ENCODE data around the gene PIP4K2C.

Gene PIP4K2C

DNA sequence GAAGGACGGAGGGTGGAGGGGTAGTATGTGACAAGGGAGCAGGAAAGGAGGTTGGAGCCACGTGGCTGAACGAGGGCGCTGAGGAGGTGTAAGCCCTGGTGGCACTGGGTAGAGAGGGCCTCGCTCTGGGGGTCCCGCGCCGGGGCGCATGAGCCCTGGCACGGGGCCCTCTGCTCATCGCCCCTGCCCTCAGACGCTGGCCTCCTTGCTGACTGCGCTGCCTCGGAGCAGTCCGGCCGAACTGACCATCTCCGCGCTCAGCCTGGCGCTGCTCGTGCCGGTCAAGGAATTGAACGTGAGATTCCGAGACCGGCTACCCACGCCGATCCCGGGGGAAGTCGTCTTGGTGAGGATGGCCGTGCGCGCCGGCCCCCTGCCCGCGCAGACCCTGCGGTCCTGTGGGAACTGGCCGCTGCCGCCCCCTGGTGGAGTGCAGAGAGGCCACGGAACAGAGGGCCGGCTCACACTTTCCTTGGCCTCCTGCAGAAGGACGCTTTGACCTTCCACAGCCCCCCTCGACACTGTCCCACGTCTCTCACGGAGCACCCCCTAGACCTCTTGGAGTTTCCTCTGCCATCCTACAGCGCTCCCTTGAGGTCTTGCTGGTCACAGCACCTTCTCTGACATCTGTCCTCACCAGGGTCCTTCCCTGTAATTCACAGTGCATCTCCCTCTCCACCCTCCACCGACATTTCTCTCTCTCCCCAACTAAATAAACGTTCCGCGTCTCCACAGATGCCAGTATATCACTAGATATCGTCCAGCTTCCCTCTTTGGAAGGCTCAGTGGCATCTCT lies 30.7 kb downstream of the PIP4K2C start:
- no peak for DNase-seq (ENCODE audit: low read depth in 2 of 2)

DNA sequence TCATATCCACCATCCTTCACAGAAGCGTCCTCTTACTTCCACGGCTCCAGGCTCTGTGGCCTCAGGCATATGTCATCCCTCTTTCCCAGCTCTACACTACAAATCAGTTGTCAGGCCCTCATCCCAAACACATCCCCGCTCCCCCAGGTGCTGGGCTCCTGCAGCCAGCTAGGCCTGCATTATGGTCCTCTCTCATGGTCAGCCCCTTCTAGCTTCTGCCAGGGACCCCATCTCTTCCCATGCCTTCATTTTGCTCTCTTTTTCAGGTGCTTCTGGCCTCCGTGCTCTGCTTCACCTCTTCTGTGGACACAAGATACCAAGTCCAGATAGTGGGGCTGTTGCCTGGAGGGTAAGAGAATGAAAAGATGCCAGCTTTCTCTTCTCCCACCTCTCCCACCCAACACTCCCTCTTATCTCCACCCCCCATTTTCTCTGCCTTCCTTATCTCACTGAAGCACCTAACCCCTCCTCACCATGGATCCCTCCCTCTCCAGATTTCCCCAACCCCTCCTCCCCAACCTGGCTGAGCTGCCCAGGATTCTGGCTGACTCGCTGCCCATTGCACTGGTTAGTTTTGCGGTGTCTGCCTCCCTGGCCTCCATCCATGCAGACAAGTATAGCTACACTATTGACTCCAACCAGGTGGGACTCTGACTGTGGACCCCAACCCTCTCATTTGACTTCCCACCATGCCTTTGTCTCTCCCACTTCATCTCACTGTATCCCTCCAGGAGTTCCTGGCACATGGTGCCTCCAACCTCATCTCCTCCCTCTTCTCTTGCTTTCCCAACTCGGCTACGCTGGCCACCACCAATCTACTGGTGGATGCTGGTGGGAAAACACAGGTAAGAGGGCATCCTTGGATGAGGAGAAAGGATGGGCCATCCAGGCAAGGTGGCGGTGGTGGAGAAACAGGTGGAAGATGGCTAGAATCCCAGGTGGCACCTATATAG lies 31.6 kb downstream of the PIP4K2C start:
- DNase-seq (ENCODE audit: low read depth in 2 of 2), result no peak

DNA sequence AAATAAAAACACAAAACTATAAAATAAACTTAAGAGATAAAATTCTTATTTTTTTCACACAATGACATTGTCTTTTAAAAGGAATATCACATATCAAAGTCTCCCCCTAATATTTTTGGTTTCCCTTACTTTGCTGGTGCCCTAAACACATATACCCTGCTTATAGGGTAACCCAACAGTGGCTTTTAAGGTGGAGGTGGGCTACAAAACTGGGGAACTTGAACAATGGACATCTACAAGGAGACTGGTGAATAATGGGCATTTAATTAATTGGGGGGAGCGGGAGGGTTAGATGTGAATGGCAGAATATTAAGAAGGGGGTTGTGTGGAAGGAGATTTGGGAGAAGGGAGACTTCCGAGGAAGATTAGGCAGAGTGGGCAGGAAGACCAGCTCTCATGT lies 32.4 kb downstream of the PIP4K2C start:
- no peak for DNase-seq (ENCODE audit: low read depth in 2 of 2)

DNA sequence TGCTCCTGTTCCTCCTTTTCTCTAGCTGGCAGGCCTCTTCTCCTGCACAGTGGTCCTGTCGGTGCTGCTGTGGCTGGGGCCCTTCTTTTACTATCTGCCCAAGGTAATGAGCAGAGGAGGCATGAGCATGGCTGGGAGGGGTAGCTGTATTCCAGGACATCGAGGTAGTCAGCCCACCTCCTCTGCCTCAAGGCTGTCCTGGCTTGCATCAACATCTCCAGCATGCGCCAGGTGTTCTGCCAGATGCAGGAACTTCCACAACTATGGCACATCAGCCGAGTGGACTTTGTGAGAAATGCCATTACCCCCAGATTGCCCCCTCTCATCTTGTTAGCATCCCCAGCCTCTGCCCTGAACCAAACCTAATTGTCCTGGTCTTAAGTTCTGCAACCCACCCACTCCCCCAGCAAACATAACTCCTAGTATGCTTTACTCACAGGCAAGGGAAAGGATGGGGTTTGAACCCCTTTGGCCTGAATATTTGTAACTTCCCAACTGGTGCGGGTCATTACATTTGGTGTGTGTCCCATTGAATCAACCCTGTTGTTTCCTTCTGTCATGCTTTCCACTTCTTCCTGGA lies 32.9 kb downstream of the PIP4K2C start:
- no peak for DNase-seq (ENCODE audit: low read depth in 2 of 2)

DNA sequence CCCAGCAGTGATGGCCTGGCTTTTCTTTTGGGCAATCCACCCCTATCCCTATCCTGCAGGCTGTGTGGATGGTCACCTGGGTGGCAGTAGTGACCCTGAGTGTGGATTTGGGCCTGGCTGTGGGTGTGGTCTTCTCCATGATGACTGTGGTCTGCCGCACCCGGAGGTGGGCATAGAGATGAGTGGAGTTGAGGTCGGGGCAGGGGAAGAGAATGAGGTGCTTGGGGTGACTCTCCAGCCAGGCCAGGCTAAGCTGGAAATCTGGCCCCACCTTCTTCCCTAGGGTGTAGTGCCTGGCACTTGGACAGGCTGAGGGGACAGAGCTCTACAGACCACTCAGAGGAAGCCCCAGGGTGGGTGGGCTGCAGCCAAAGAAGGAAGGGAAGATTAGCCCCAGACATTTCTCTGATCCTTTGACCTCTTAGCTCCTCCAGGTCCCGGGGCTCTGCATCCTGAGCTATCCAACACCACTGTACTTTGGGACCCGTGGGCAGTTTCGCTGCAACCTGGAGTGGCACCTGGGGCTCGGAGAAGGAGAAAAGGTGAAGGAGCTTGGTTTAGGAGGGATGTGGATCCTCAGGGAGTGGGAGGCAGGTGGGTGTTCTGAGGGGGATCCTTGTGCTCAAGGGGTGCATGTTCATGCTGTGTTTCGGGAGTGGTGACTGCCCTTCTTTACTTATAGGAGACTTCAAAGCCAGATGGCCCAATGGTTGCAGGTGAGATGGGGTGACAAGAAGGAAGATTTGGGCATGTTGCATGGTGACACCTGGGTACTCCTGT lies 33.6 kb downstream of the PIP4K2C start:
- DNase-seq (ENCODE audit: low read depth in 2 of 2), result no peak

DNA sequence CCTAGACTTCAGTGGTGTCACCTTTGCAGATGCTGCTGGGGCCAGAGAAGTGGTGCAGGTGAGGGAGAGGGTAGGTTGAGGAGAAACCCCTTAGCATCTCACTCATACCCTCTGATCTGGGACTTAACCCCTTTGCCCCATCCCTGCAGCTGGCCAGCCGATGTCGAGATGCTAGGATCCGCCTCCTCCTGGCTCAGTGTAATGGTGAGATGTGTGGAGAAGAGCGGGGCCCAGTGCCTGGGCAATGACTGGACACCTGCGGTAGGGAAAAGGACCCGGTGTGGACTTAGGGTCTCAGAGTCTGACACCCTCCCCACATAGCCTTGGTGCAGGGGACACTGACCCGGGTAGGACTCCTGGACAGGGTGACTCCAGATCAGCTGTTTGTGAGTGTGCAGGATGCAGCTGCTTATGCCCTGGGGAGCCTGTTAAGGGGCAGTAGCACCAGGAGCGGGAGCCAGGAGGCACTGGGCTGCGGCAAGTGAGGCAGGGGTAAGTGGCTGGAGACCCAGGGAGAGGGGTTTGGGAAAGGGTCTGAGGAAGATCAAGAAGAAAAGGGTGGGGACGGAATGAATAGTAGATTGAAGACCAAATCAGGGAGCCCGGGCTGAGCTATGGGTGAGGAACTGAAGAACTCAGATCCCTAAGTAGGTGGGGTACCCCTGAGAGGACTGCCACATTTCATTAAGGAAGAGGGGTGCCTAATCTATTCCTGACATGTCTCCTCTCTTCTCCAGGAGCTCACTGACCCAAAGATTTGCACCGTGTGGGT lies 34.5 kb downstream of the PIP4K2C start:
- no peak for DNase-seq (ENCODE audit: low read depth in 2 of 2)

DNA sequence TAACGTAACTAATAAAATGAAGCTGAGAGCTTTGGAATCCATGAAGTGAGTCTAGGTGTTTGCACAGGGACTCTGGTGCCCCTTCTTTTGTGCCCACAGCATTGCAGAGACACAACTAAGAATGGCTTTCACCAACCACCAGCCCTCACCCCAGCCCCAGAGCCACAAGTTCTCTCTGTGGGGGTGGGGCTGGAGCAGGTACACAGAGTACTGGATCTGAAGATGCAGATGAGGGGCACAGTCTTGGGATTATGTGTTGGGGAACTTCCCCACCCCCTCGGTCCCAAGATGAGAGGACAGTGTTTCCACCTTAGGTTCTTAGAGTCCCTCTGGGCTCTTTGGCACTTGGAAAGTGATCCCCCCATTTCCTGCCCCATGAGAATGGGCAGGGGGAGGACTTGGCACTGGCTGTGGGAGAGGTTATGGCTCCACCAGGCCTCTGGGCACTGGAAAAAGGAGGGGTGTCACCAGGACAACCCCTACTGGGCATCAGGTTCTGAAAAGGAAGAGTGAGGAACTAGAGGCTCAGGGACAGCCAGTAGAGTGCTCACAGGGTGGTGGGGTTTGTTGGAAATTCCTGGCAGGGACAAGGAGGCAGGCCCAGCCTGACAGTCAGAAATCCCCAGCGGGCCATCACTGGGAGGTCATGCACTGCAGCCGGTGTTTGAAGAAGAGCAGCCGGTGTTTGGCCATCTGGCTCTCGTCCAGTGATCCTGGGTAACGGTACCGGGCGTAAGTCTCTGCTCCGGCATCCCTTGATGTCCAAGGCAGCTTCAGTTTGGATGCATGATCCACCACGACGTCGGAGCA lies 35.3 kb downstream of the PIP4K2C start:
- DNase-seq (ENCODE audit: low read depth in 2 of 2), result no peak

DNA sequence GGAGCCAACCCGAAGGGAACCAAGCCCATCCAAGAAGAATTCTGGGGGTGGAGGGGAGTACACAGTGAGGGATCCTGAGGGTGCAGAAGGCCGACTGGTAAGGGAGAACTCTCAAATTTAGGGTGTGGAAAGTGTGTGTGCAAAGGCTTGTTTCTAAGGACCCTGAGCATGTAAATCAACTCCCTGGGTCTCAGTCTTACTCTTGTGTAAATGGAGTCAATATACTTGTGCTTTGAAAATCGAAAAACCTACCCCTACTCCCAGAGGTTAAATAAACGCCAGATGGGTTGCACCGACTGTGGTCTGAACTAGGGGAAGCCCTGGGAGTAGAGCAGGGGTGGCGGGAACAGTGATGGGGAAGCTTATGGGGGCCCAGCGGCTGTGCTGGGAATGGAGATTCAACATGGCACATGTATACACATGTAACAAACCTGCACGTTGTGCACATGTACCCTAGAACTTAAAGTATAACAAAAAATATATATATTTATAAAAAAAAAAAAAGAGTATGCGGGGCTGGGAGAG lies 36.0 kb downstream of the PIP4K2C start:
- no peak for DNase-seq (ENCODE audit: low read depth in 2 of 2)

DNA sequence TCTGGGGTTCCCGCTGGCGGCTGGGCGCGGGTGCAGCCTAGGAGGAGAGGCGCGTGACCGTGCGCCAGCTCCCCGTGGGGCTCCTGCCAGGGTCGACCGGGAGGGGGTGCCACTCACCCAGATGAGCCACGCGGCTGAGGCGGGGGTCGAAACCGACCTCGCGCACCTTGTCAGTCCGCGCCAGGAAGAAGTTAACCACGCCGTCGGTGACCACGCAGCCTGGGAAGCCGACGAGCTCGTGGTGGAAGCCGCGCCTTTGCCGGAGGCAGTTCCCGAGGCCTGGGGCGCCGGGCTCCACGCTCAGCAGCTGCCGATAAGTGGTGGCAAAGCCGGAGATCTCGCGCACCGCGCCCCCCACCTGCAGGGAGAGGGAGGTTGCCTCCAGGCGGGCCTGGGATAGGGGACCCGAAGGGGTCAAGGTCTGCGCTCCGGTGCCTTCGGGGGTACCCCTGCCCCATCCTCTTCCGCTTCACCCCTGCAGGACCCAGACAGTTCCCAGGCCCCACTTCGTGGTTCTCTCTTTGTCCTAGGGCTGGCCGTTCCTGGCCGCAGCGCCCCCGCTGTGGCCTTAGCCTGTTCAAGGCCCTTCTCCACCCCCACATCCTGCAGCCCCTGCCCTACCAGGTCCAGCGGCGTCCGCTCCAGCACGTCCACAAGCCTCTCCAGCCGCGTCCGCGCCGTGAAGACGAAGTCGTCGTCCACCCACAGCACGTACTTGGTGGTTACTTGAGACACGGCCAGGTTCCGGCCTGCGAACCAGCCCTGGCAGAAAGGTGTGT lies 36.7 kb downstream of the PIP4K2C start:
- no peak for DNase-seq (ENCODE audit: low read depth in 2 of 2)

DNA sequence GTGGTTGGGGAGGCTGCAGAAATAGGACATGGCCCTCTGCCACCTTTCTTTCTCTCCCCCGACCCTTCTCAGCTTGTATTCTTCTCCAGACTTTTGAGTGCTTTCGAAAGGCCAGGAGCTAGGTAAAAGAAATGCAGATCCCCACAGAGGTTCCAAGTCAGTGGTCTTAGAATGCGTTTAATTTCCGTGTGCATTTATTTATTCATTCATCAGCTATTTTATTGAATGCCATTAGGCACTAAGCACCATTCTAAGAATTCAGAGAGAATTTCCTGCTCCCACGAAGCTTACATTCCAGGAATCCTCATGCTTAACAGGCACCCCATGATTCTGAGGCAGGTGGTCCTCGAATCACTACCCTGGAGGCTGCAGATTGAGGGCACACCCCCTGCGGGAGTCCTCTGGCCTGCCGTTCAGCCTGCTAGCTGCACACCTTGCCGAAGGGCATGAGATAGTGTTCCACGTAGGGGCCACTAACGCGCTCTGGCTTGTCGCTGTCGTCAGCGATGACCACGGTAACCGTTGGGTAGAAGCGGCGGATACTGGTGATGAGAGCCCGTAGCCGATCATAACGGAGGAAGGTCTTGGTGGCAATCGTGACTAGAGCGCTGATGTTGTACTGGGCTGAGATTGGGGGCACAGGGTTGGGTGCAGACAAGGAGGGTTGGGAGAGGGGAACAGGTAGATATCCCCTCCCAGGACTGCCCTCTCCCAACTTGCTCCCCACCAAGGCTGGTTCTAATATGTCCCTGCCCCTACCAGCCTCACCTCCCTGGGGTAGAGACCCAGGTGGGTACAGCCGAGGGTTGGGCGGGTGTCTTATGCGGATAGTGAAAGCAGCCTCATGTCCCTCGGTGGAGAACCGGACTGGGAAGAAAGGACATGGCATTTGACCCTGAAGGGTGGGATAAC lies 37.5 kb downstream of the PIP4K2C start:
- DNase-seq (ENCODE audit: low read depth in 2 of 2), result no peak

DNA sequence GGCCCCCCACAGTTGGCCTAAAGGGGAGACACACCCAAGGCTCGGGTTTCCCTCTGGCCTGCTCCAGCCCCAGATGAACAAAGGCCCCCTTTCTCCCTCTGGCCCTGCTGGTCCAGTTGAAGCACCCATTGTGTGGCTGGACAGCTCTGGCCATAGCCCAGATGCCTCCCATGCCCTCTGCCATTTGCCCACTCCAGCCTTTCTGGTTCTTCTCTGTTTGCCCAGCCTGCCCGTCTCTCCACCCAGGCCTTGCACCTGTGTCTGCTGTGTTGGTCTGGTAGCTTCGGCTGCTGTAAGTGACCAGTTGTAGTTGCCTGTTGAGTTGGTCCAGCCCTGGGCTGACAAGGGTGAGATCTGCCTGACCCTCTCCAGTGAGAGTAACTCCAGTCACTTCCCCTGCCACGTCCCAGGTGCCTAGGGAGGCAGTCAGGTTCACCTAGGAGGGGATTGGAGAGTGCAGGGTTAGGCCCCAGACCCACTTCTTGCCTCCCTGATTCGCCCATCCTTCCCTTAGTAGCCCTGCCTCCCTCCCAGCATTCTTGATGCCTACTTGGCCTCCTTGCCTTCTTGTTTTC lies 39.0 kb downstream of the PIP4K2C start:
- DNase-seq (ENCODE audit: low read depth in 2 of 2), result no peak

DNA sequence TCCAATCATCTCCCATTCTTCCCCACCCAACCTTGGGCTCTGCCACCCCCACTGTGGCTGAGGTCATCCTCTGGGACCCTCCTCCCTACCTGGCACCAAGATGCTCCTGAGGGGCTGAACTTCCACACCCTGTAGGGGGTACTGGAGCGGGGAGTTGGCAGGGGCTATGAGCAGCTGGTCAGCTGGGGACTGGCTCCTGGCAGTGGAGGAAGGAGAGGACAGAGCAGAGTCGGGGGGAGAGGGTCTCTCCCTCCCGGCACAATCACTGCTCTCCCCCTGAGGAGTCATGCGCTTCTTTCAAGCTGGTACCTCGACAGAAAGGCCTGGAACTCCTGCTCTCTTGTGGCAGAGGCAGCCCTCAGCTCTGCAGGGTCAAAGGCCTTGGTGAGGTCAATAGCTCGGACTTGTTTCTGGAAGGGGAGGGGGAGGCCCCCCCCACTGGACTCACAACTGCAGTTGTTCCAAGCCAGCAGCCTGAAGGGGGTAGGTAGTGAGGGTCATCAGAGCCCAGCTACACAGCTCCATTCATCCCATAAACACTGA lies 40.0 kb downstream of the PIP4K2C start:
- no peak for DNase-seq (ENCODE audit: low read depth in 2 of 2)

DNA sequence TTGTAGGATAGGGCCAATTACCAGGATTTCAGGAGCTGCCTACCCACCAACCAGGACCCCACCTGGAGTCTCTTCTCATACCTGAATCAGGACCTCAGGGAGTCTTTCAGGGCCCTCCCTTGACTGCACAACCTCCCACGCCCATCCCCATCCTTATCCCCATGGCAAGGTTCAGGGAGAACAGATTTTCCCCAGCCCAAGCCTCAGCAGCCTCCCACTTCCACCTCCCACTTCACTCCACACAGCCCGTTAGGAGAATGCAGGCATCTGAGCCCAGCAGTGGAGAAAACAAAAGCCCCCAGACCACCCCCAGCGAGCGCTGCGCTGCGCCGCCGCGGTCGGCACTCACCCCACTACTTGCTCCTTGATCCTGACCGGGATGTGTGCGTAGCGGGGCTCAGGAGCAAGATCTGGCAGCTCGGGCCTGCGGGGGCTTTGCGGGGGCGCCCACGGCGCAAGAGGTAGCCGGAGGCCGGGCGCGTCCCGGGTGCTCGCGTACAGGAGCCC lies 40.6 kb downstream of the PIP4K2C start:
- DNase-seq (ENCODE audit: low read depth in 2 of 2), result no peak

DNA sequence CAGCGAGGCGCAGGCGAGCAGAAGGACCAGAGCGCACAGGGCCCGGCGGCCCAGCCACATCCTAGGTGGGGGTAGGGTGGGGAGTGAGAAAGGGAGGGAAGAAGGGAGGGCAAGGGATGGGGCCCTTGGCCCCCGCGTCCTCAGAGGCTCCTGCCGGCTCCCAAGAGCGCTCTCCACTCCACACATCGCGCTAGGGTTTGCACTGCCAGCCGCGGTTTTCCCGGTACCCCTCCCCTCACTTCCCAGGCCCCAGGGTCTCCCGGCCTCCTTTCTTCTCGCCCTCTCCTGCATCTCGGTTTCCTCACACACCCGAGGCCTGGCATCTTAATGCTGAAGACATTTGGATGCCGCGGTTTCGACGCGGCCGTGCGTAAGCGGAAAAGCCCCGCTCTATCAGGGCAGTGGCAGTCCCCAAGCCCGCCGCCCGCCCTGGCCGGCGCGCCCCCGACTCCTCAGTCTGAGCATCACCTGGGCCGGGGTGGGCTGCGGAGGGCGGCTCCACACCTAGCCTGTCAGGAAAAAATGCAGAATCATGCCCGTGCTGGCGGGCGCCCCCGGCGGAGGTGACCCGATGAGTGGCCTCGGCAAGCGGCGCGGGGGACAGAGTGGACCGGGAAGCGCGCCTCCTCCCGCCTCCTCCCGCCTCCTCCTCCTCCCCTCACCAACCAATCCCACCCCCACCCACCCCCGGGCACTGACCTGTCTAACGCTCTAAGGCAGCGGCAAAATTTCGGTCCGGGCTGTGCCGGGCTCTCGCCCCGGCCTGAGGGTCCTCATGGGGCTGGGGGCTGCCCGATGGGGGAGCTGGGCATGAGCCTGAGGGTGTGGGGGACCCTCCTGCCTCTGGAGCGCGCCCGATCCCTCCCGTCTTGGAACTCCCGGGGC lies 41.3 kb downstream of the PIP4K2C start:
- no peak for DNase-seq (ENCODE audit: low read depth in 2 of 2)

DNA sequence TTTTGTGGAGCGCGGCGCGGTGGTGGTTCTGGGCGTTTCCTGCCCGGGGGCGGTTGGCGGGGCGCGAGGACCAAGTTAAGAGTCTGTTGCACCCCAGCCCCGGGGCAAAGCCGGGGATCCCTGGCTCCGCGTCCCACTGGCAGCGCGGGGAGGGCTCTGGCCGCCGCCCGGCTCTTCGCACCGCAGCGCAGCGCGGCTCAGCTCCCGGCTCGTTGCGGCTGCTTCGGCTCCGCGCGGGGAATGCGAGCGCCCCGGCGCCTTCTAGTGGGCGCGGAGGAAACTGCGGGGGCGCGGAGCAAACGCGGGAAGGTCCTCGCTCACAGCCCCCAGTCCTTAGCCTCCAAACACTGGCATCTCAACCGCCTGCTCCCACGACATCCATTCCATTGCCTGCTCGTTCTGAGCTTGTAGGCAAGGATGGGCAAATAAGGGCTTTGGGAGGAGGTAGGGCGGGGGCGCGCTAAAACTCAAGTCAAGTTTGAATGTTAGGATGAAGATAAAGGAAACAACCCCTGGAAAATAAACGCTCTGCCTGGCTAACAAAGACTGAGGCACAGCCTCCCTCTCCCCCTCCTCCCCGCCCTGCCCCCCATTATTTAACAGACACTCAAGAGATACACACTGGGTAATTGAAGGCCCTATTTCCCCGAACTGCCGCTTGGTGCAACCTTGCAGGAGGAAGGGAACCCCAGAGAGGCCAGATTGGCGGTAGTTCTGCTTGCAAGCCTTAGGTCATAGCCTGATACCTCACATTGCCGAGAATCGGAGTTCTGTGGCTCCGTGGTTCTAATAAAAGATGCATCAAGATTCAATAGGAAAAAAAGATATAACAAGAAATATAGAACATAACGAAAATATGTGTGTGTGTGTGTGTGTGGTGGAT lies 42.2 kb downstream of the PIP4K2C start, which contains the start of gene B4GALNT1:
Gene B4GALNT1, minus strand, starts transcription at position 244 of the 883 bp plus-strand sequence. CDS start 1,069 bp downstream, outside the sequence.
- DNase-seq (ENCODE audit: low read depth in 2 of 2), result no peak
